Measurements from ENCODE around the gene CEP76. TPM values are rescaled to one million over a fixed set of nuclear protein-coding genes. Genes with fewer than 3 reads are reported as not detected.

CEP76 gene
- polyA plus RNA-seq, 1 donor from 2014 or later = 21.4 TPM

DNA sequence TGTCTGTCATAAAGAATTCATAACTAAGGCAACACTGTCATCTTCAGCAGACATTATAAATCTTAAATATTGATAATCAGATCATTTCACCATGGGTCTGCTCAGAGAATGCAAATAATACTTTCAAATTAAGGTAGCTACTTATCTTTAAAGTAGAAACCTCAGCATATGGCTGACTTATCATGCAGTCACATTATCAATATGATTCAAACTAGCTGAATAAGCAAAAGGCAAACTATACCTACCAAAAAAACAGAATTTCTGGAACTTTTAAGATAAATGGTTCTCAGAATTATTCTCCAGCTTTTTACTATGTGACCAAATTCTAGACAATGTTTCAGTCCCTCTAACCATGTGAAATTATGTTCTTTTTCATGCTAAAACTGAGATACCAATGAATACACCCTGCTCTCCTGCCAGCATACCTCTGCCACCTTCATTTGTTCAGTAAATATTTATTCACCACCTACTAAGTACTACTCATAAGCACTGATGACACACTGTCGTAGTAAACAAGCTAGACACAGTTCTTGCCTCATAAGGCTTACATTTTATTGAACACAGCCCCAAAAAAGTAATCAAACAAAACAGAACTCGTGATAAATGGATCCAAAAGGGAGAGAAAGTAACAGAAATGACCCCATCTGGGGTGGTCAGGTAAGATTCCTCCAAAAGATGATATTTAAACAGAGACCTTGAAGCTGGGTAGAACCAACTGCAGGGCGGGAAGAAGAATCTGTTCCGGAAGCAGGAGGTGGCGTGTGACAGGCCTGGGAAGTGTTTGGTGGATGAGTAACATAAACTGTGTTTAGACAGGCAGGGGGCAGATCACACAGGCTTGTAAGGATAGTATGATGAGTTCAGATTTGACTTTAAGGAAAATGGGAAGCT, 62.3 kb downstream of the CEP76 start:
- Histone ChIP-seq H3K4me2 (ENCODE audit: low read length) (no peak overlapping the region), H2AFZ (ENCODE audit: low read depth, low read length) (no peak overlapping the region), H3K4me3 (ENCODE audit: low read length) (no peak overlapping the region), H3F3A (ENCODE audit: insufficient read depth, low read length, poor library complexity, severe bottlenecking) (no peaks in the 10 kb centered on the region), H3K9me2 (ENCODE audit: insufficient read depth, low read length) (no peaks in the 10 kb centered on the region), H3K27ac (ENCODE audit: low read length) (no peak overlapping the region), H3K79me2 (replicated peaks; ENCODE audit: insufficient read depth, low read length) (peaks cover 8% of the 10 kb centered on the region), H4K20me1 (ENCODE audit: insufficient read depth) (no peaks in the 10 kb centered on the region), H3K9ac (ENCODE audit: low read length) (no peak overlapping the region), H3K36me3 (ENCODE audit: insufficient read depth, low read length) (no peaks in the 10 kb centered on the region), H3K9me3 (ENCODE audit: low read length) (no peaks in the 10 kb centered on the region), H3K27me3 (ENCODE audit: insufficient read depth, low read depth, low read length) (no peaks in the 10 kb centered on the region)
- TF ChIP-seq POLR2AphosphoS5 (IDR thresholded peaks at IDR 0.05) = no peak
- no peak for TF ChIP-seq CTCF (IDR thresholded peaks at IDR 0.05; ENCODE audit: poor library complexity, severe bottlenecking)
- TF ChIP-seq TAF1 (IDR thresholded peaks at IDR 0.05; ENCODE audit: low read depth) = no peak
- no peak for TF ChIP-seq MXI1 (conservative IDR thresholded peaks at IDR 0.05; ENCODE audit: poor library complexity, severe bottlenecking)
- no peak for TF ChIP-seq EZH2 (IDR thresholded peaks at IDR 0.05; ENCODE audit: borderline replicate concordance, insufficient read depth, low read length, poor library complexity, severe bottlenecking)
- TF ChIP-seq EP300 (conservative IDR thresholded peaks at IDR 0.05; ENCODE audit: poor library complexity, severe bottlenecking) = no peak
- no peak for TF ChIP-seq RAD21 (conservative IDR thresholded peaks at IDR 0.05)
- TF ChIP-seq SMC3 (conservative IDR thresholded peaks at IDR 0.05; ENCODE audit: poor library complexity) = no peak
- TF ChIP-seq, protein P1, sequence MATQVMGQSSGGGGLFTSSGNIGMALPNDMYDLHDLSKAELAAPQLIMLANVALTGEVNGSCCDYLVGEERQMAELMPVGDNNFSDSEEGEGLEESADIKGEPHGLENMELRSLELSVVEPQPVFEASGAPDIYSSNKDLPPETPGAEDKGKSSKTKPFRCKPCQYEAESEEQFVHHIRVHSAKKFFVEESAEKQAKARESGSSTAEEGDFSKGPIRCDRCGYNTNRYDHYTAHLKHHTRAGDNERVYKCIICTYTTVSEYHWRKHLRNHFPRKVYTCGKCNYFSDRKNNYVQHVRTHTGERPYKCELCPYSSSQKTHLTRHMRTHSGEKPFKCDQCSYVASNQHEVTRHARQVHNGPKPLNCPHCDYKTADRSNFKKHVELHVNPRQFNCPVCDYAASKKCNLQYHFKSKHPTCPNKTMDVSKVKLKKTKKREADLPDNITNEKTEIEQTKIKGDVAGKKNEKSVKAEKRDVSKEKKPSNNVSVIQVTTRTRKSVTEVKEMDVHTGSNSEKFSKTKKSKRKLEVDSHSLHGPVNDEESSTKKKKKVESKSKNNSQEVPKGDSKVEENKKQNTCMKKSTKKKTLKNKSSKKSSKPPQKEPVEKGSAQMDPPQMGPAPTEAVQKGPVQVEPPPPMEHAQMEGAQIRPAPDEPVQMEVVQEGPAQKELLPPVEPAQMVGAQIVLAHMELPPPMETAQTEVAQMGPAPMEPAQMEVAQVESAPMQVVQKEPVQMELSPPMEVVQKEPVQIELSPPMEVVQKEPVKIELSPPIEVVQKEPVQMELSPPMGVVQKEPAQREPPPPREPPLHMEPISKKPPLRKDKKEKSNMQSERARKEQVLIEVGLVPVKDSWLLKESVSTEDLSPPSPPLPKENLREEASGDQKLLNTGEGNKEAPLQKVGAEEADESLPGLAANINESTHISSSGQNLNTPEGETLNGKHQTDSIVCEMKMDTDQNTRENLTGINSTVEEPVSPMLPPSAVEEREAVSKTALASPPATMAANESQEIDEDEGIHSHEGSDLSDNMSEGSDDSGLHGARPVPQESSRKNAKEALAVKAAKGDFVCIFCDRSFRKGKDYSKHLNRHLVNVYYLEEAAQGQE (IDR thresholded peaks at IDR 0.05; ENCODE audit: borderline replicate concordance) = no peak

- no peak overlapping the region for H3K4me3 ChIP-seq (ENCODE audit: low read length)
- H2AFZ ChIP-seq (ENCODE audit: low read depth, low read length) = no peak overlapping the region
- H3K4me2 ChIP-seq (ENCODE audit: low read length) = no peak overlapping the region
- no peaks in the 10 kb centered on the region for H3K9me3 ChIP-seq (ENCODE audit: low read length)
- no peak overlapping the region for H3K27ac ChIP-seq (ENCODE audit: low read length)
- no peaks in the 10 kb centered on the region for H3K9me2 ChIP-seq (ENCODE audit: insufficient read depth, low read length)
- no peaks in the 10 kb centered on the region for H3K27me3 ChIP-seq (ENCODE audit: insufficient read depth, low read depth, low read length)
- no peaks in the 10 kb centered on the region for H4K20me1 ChIP-seq (ENCODE audit: insufficient read depth)
- TF ChIP-seq TAF1 (IDR thresholded peaks at IDR 0.05; ENCODE audit: low read depth) (no peak), RAD21 (conservative IDR thresholded peaks at IDR 0.05) (no peak), CTCF (IDR thresholded peaks at IDR 0.05; ENCODE audit: poor library complexity, severe bottlenecking) (no peak), SMC3 (conservative IDR thresholded peaks at IDR 0.05; ENCODE audit: poor library complexity) (no peak), POLR2AphosphoS5 (IDR thresholded peaks at IDR 0.05) (no peak), EZH2 (IDR thresholded peaks at IDR 0.05; ENCODE audit: borderline replicate concordance, insufficient read depth, low read length, poor library complexity, severe bottlenecking) (no peak)
- TF ChIP-seq, protein P1 (IDR thresholded peaks at IDR 0.05; ENCODE audit: borderline replicate concordance) = no peak
- no peaks in the 10 kb centered on the region for H3K79me2 ChIP-seq (replicated peaks; ENCODE audit: insufficient read depth, low read length)
- no peaks in the 10 kb centered on the region for H3F3A ChIP-seq (ENCODE audit: insufficient read depth, low read length, poor library complexity, severe bottlenecking)
- H3K9ac ChIP-seq (ENCODE audit: low read length) = no peak overlapping the region
- no peaks in the 10 kb centered on the region for H3K36me3 ChIP-seq (ENCODE audit: insufficient read depth, low read length)
Observed at GRCh38 chr18:12638644-12639124, 63.8 kb downstream of the CEP76 start.

All from neural cell (in vitro differentiated cells).